Measurements from ENCODE around the gene HYDIN.
"Not testable (repeated sequence)": the region's sequence is repeated elsewhere in the genome, so short reads cannot be mapped to it uniquely, and the experiment has no call there.

The HYDIN gene

GRCh38 chr16:70984675-70985074, 245.8 kb downstream of the HYDIN start:
- DNase-seq = not testable (repeated sequence)

- DNase-seq = not testable (repeated sequence)
These were observed 262.2 kb downstream of the HYDIN start for GRCh38 chr16:70968332-70968731.

GRCh38 chr16:70960169-70960568, 270.4 kb downstream of the HYDIN start:
- not testable (repeated sequence) for DNase-seq

GRCh38 chr16:70954922-70955321, 275.6 kb downstream of the HYDIN start:
- DNase-seq = not testable (repeated sequence)

- not testable (repeated sequence) for DNase-seq
These were observed 276.7 kb downstream of the HYDIN start for GRCh38 chr16:70953824-70954223.

- not testable (repeated sequence) for DNase-seq
These were observed 287.0 kb downstream of the HYDIN start for GRCh38 chr16:70943551-70943950.

DNA sequence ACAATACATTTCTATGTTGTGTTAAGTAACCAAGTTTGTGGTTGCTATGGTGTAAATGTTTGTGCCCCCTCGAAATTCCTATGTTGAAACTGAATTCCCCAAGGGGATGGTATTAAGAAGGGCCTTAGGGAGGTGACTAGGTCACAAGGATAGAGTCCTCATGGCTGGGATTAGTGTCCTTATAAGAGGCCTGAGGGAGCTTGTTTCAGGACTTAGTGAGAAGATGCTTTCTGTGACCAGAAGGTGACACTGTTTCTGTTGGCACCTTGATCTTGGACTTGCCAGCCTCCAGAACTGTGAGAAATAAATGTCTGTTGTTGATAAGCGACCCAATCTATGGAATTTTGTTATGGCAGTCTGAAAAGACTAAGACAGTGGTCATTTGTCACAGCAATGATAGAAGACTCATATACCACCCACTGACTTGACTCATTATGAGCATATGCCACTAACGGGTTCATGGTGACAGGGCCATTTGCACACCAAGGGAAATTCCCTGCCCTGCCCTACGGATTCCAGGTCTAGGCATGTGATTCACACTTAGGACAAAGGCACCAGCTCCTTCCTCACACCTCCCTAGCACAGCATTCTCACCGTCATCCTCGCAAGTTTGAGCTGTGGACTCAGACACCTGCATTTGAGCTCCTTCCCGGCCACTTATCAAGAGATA, 290.7 kb downstream of the HYDIN start:
- not testable (repeated sequence) for DNase-seq

DNA sequence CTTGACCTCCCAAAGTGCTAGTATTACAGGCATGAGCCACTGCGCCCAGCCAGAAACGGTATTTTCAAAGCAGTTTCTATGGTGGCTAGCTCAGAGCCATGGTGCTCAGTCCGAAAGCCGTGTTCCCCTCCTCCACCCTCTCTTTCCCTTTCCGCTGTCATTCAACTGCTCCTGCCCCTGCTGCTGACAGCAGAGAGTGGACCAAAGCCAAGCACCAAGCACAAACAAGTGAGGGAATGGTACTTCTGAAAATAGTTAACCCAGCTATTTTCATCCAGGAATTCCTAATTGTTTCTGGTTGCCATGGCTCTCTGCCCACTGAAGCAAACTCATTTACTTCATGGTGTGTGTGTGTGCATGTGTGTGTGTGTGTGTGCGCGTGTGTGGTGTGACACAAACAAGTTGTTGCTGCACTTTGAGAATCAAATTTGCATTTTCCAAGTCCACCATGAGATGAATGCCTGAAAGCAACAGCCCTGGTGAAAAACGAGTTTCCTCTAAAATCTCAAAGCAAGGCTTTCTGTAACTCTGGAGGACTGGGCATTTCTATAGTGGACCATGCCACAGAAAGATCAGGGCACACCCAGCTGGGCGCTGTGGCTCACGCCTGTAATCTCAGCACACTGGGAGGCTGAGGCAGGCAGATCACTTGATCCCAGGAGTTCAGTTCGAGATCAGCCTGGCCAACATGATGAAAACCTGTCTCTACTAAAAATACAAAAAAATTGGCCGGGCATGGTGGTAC, 293.6 kb downstream of the HYDIN start:
- not testable (repeated sequence) for DNase-seq

GRCh38 chr16:70935325-70935724, 295.2 kb downstream of the HYDIN start:
- not testable (repeated sequence) for DNase-seq

- DNase-seq = not testable (repeated sequence)
These were observed 296.8 kb downstream of the HYDIN start for GRCh38 chr16:70933746-70934145.

DNA sequence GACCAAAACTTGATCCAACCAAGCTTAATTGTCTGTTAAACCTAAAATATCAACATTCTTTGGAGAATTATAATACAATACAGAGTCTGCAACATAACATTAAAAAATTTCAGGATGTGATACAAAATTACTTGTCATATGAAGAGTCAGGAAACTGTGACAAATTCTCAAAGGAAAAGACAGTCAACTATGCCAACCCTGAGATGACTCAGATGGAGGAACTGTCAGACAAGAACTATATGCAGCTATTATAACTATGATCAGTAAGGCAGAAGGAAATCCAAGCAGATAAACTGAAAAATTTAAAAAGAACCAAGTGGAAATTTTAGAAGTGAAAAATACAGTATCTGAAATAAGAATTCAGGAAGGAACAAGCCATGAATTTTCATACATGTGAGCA, 299.8 kb downstream of the HYDIN start:
- not testable (repeated sequence) for DNase-seq

GRCh38 chr16:70922164-70922563, 308.4 kb downstream of the HYDIN start:
- DNase-seq = not testable (repeated sequence)

GRCh38 chr16:70920661-70921060, 309.9 kb downstream of the HYDIN start:
- DNase-seq = not testable (repeated sequence)

DNA sequence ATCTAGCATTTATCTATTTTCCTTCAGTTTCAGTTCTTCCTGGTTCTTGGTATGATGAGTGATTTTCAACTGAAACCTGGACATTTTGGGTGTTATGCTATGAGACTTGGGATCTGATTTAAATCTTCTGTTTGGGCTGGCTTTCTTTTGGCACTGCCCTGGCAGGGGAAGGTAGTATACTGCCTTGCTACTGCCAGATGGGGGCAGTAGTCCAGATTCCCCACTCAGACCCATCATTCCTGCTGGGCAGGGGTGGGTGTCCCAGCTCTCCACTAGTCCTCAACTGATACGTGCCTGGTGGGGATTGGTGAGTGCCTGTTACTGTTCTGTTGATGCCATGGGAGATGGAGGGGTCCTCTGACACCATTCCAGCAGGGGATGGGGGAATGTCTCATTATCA, 342.3 kb downstream of the HYDIN start:
- DNase-seq = not testable (repeated sequence)

DNA sequence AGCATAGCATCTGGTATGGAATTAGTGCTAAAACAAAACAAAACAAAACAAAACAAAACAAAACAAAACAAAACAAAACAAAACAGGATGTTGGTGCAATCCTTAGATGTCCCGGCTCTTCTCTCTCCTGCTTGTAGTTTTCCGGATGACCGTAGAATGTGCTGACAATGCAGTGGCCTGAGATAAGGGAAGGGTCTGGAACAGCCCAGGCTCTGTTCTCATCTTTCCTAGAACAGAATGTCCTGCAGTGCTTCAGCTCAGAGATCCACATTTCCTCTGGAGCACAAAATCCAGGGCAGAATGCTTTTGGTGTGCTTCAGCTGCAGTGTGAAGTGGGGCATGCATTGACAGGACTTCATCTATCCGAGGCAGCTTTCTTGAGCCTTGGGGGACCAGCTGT, 345.9 kb downstream of the HYDIN start:
- not testable (repeated sequence) for DNase-seq

GRCh38 chr16:70882311-70882710, 348.2 kb downstream of the HYDIN start:
- not testable (repeated sequence) for DNase-seq

DNA sequence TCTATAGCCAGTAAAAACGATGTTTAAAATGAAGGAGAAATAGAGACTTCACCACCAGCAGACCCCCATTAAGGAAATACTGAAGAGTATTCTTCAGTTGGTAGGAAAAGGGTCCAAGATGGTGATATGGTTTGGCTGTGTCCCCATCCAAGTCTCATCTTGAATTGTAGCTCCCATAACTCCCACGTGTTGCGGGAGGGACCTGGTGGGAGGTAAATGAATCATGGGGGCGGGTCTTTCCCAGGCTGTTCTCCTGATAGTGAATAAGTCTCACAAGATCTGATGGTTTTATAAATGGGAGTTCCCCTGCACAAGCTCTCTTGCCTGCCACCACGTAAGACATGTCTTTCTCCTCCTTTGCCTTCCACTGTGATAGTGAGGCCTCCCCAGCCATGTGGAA, 352.6 kb downstream of the HYDIN start:
- not testable (repeated sequence) for DNase-seq

DNA sequence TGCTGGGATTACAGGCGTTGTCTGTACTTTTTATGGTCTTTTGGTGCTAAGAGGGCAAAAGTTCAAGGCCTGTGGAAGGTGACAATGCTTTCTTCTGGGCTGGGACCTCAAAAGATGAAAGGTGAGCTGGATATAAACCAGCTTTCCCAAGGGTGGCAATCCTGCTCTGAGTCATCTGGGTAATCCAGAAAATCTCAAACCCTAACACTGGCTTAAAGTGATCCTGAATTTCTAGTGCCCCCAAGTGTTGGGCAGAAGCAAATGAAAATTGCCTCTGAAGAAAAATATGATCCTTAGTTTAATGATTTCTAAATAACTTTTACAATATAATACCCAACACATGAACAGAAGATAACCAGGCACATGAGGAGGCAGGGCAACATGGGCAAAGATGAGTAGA, 354.1 kb downstream of the HYDIN start:
- DNase-seq = not testable (repeated sequence)

DNA sequence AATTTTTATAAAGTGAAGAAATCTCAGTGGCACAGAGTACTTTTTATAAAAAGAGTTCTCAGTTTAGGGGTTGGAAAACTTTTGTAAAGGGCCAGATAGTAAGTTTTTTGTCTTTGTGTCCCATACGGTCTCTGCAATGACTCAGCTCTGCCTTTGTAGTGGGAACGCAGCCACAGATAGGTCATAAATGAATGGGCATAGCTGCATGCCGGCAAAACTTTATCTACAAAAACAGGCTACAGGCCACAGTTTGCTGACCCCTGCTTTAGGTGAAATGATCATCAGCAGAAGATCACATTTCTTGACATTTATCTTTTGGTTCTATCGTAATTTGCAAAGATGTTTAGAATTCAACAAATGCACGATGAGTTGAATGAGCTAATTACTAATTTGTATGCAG, 365.8 kb downstream of the HYDIN start:
- DNase-seq = not testable (repeated sequence)

DNA sequence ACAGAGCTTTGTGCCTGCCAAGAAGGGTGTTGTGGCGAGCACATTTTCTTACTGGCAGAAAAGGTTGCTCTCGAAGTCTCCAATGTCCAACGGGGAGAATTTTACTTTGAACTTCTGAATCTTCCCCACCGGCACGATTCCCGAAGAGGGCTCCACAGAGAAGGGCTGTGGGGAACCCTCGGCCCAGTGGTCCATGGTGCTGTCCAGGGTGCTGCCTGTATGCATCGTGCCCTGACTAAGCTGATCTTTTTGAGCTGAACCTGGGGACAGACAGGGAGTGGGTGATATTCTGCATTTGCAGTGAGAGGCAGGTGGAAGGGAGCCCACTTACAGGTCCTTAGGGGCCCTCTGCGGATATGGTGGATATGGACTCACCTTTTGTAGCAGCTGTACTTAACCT, 368.5 kb downstream of the HYDIN start:
- DNase-seq = not testable (repeated sequence)

- DNase-seq = not testable (repeated sequence)
These were observed 379.2 kb downstream of the HYDIN start for GRCh38 chr16:70851299-70851698.

GRCh38 chr16:70823498-70824118, 406.9 kb downstream of the HYDIN start:
- not testable (repeated sequence) for DNase-seq

DNA sequence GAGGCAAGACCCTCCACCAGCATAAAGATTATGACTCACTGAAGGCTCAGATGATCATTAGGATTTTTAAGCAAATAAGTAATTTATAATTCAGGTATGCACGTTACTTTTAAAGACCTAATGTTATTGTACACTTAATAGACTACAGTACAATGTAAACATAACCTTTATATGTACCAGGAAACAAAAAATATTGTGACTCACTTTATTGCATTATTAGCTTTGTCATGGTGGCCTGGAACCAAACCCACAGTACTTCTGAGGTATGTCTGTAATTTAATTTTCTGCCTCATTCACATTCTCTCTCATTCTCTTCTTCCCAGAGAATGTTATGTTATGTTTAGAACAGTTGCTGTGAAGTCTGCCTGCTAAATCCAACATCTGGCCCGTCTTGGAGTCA, 407.8 kb downstream of the HYDIN start:
- not testable (repeated sequence) for DNase-seq

GRCh38 chr16:70818088-70818487, 412.4 kb downstream of the HYDIN start:
- DNase-seq = not testable (repeated sequence)

Measured in stimulated activated naive CD4-positive, alpha-beta T cell treated with Interleukin-2 at 50 U/mL for 16 hours (primary cell).